Measurements from ENCODE around the gene CACUL1. TPM values are rescaled to one million over a fixed set of nuclear protein-coding genes. Genes with fewer than 3 reads are reported as not detected.
"Not testable (repeated sequence)": the region's sequence is repeated elsewhere in the genome, so short reads cannot be mapped to it uniquely, and the experiment has no call there.

The CACUL1 gene
- total RNA-seq, 1 donor from 2014 or later: 17.7 TPM

DNA sequence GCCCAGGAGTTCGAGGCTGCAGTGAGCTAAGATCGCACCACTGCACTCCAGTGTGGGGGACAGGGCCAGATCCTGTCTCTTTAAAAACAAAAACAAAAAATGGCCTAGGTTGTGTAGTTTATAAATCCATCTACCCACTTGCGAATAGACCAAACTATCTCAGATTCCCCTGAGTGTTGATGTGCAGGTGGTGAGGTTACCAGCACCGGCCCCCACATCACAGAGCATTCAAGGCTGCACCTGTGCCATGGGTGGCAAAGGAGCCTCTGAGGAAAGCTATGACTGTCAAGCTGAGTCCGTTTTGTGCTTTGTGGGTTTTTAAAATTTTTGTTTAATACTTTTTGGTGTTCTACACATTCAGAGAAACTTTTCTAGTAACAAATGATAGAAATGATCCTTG lies 30.8 kb upstream of the CACUL1 start:
- no peak overlapping the region for H3K9ac ChIP-seq (ENCODE audit: low read depth in 1 of 3, low read length in 3 of 3)

DNA sequence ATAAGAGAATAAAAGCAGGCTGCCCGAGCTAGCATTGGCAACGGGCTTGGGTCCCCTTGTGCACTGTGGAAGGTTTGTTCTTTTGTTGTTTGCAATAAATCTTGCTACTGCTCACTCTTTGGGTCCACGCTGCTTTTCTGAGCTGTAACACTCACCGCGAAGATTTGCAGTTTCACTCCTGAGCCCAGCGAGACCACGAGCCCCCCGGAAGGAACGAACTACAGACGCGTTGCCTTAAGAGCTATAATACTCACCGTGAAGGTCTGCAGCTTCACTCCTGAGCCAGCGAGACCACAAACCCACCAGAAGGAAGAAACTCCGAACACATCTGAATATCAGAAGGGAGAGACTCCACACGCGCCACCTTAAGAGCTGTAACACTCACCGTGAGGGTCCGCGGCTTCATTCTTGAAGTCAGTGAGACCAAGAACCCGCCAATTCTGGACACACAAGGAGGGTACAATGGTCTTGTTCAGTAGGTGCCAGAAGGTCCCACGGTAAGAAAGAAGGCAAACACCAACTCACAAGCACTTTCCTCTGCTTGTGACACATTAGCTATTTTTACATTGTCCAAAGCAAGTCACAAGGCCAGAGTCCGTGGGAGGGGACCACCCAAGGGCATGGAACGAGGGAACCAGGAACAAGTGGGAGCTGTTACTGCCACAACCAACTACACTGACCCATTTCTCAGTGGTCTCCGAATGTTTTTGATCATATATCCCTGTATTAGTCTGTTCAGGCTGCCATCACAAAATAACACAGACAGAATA lies 29.2 kb upstream of the CACUL1 start:
- H3K27me3 ChIP-seq (ENCODE audit: control insufficient read depth in 3 of 3, insufficient read depth in 3 of 3, low read length in 3 of 3): no peaks in the 10 kb centered on the region
- no peaks in the 10 kb centered on the region for H3K9me3 ChIP-seq (ENCODE audit: control insufficient read depth in 3 of 3, low read length in 3 of 3)
- H3K27ac ChIP-seq (ENCODE audit: low read depth, low read length): no peak overlapping the region
- no peak overlapping the region for H3K9ac ChIP-seq (ENCODE audit: low read depth in 1 of 3, low read length in 3 of 3)
- H3K4me1 ChIP-seq (ENCODE audit: control insufficient read depth in 3 of 3, insufficient read depth in 3 of 3, low read length in 3 of 3): no peaks in the 10 kb centered on the region
- no peak overlapping the region for H3K4me3 ChIP-seq (ENCODE audit: low read length in 3 of 3)
- H3K36me3 ChIP-seq (ENCODE audit: control insufficient read depth in 3 of 3, insufficient read depth in 3 of 3, low read length in 3 of 3): no peaks in the 10 kb centered on the region

More for the DNA sequence above, 30.8 kb upstream of the CACUL1 start:
- Histone ChIP-seq H3K4me1 (ENCODE audit: control insufficient read depth in 3 of 3, insufficient read depth in 3 of 3, low read length in 3 of 3) (no peaks in the 10 kb centered on the region), H3K4me3 (ENCODE audit: low read length in 3 of 3) (no peak overlapping the region), H3K9me3 (ENCODE audit: control insufficient read depth in 3 of 3, low read length in 3 of 3) (no peaks in the 10 kb centered on the region), H3K36me3 (ENCODE audit: control insufficient read depth in 3 of 3, insufficient read depth in 3 of 3, low read length in 3 of 3) (no peaks in the 10 kb centered on the region), H3K27ac (ENCODE audit: low read depth, low read length) (no peak overlapping the region), H3K27me3 (ENCODE audit: control insufficient read depth in 3 of 3, insufficient read depth in 3 of 3, low read length in 3 of 3) (no peaks in the 10 kb centered on the region)

DNA sequence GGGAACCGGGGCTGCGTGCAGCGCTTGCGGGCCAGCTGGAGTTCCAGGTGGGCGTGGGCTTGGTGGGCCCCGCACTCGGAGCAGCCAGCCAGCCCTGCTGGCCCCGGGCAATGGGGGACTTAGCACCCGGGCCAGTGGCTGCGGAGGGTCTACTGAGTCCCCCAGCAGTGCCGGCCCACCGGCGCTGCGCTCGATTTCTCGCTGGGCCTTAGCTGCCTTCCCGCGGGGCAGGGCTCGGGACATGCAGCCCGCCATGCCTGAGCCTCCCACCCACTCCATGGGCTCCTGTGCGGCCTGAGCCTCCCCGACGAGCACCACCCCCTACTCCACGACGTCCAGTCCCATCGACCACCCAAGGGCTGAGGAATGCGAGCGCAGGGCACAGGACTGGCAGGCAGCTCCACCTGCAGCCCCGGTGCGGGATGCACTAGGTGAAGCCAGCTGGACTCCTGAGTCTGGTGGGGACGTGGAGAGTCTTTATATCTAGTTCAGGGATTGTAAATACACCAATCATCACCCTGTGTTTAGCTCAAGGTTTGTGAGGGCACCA lies 28.2 kb upstream of the CACUL1 start:
- H3K27ac ChIP-seq (ENCODE audit: low read depth, low read length); H3K36me3 ChIP-seq (ENCODE audit: control insufficient read depth in 3 of 3, insufficient read depth in 3 of 3, low read length in 3 of 3); H3K9ac ChIP-seq (ENCODE audit: low read depth in 1 of 3, low read length in 3 of 3); H3K4me1 ChIP-seq (ENCODE audit: control insufficient read depth in 3 of 3, insufficient read depth in 3 of 3, low read length in 3 of 3); H3K4me3 ChIP-seq (ENCODE audit: low read length in 3 of 3); H3K9me3 ChIP-seq (ENCODE audit: control insufficient read depth in 3 of 3, low read length in 3 of 3); H3K27me3 ChIP-seq (ENCODE audit: control insufficient read depth in 3 of 3, insufficient read depth in 3 of 3, low read length in 3 of 3): not testable (repeated sequence)

DNA sequence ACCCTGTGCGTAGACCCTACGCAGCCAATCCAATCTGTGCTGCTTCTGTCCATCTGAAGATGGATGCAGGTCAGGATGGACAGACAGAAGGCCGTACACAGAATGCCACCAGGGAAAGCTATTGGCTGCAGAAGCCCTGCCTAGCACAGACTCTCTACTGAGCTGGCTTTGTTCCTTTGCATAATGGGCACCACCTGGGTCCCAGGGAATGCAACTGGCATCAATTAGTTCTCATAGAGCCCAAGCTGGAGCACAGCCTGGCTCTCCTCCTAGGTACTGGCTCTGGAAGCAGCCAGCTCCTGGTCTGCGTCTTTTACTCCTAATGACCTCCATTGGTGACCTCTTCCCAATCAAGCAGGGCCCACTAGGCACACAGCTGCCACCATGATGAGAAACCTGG lies 26.8 kb upstream of the CACUL1 start:
- Histone ChIP-seq H3K9ac (ENCODE audit: low read depth in 1 of 3, low read length in 3 of 3) (no peak overlapping the region), H3K36me3 (ENCODE audit: control insufficient read depth in 3 of 3, insufficient read depth in 3 of 3, low read length in 3 of 3) (no peaks in the 10 kb centered on the region), H3K4me3 (ENCODE audit: low read length in 3 of 3) (no peak overlapping the region)

DNA sequence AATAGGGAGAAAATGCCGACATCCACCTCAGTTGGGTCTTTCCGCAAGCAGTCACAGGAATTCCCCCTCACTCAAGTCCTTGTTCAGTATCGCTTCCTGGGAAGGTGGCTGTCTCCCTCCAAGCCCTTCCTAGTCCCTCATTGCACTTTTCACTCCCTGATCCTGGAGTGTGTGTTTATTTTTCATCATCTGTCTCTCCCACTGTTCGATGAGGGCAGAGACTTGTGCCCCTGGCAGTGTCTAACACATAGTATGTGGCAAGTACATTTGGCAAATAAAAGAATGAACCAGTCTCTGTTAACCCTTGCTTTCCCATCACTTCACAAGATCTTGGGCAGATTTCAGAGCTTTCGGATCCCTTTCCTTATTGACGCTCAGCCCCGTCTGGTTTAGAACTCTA lies 24.0 kb upstream of the CACUL1 start:
- H3K27ac ChIP-seq (ENCODE audit: low read depth, low read length): no peak overlapping the region
- no peaks in the 10 kb centered on the region for H3K36me3 ChIP-seq (ENCODE audit: control insufficient read depth in 3 of 3, insufficient read depth in 3 of 3, low read length in 3 of 3)
- H3K4me1 ChIP-seq (ENCODE audit: control insufficient read depth in 3 of 3, insufficient read depth in 3 of 3, low read length in 3 of 3): no peaks in the 10 kb centered on the region
- no peaks in the 10 kb centered on the region for H3K9me3 ChIP-seq (ENCODE audit: control insufficient read depth in 3 of 3, low read length in 3 of 3)
- no peaks in the 10 kb centered on the region for H3K27me3 ChIP-seq (ENCODE audit: control insufficient read depth in 3 of 3, insufficient read depth in 3 of 3, low read length in 3 of 3)
- no peak overlapping the region for H3K9ac ChIP-seq (ENCODE audit: low read depth in 1 of 3, low read length in 3 of 3)
- no peak overlapping the region for H3K4me3 ChIP-seq (ENCODE audit: low read length in 3 of 3)

More for the DNA sequence above, 26.8 kb upstream of the CACUL1 start:
- no peaks in the 10 kb centered on the region for H3K4me1 ChIP-seq (ENCODE audit: control insufficient read depth in 3 of 3, insufficient read depth in 3 of 3, low read length in 3 of 3)
- no peak overlapping the region for H3K27ac ChIP-seq (ENCODE audit: low read depth, low read length)
- H3K9me3 ChIP-seq (ENCODE audit: control insufficient read depth in 3 of 3, low read length in 3 of 3): no peaks in the 10 kb centered on the region
- no peaks in the 10 kb centered on the region for H3K27me3 ChIP-seq (ENCODE audit: control insufficient read depth in 3 of 3, insufficient read depth in 3 of 3, low read length in 3 of 3)

DNA sequence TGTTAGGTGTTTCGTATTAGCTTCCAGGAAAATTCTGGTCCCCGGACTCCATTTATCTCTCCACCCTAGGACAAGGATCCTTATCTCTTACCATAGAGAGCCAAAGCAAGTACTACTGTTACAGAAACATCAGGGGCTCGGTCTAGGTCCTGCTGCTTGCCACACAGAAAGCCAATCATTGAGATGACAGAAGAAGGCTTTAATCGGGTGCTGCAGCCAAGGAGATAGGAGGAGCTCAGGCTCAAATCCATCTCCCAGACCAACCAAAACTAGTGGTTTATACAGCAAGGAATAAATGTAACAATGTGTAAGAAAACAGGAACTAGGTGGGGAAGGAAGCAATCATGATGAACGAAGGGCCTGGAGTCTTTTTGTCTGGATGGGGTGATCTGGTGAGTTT lies 22.2 kb upstream of the CACUL1 start:
- H3K4me3 ChIP-seq (ENCODE audit: low read length in 3 of 3): no peak overlapping the region
- no peaks in the 10 kb centered on the region for H3K36me3 ChIP-seq (ENCODE audit: control insufficient read depth in 3 of 3, insufficient read depth in 3 of 3, low read length in 3 of 3)
- no peaks in the 10 kb centered on the region for H3K4me1 ChIP-seq (ENCODE audit: control insufficient read depth in 3 of 3, insufficient read depth in 3 of 3, low read length in 3 of 3)
- H3K9me3 ChIP-seq (ENCODE audit: control insufficient read depth in 3 of 3, low read length in 3 of 3): no peaks in the 10 kb centered on the region
- no peaks in the 10 kb centered on the region for H3K27me3 ChIP-seq (ENCODE audit: control insufficient read depth in 3 of 3, insufficient read depth in 3 of 3, low read length in 3 of 3)
- H3K27ac ChIP-seq (ENCODE audit: low read depth, low read length): no peak overlapping the region
- no peak overlapping the region for H3K9ac ChIP-seq (ENCODE audit: low read depth in 1 of 3, low read length in 3 of 3)

DNA sequence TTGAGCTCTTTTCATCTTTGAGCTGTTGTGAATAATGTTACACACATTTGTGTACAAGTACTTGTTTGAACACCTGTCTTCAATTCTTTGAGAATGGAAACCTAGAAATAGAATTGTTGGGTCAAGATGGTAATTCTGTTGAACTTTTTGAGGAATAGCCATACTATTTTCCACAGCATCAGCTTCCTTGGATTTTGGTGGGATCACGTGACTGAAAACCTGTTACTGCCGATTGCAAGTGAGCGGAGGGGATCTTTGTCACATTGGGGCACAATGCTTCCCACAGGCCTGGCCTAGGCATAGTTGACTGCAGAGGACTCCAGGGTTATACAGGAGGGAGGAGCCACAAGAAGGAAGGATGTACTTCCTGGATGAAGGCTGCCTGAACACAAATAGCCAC lies 21.3 kb upstream of the CACUL1 start:
- no peak overlapping the region for H3K9ac ChIP-seq (ENCODE audit: low read depth in 1 of 3, low read length in 3 of 3)
- H3K4me1 ChIP-seq (ENCODE audit: control insufficient read depth in 3 of 3, insufficient read depth in 3 of 3, low read length in 3 of 3): no peaks in the 10 kb centered on the region
- no peaks in the 10 kb centered on the region for H3K27me3 ChIP-seq (ENCODE audit: control insufficient read depth in 3 of 3, insufficient read depth in 3 of 3, low read length in 3 of 3)
- no peaks in the 10 kb centered on the region for H3K36me3 ChIP-seq (ENCODE audit: control insufficient read depth in 3 of 3, insufficient read depth in 3 of 3, low read length in 3 of 3)
- H3K4me3 ChIP-seq (ENCODE audit: low read length in 3 of 3): no peak overlapping the region
- H3K9me3 ChIP-seq (ENCODE audit: control insufficient read depth in 3 of 3, low read length in 3 of 3): no peaks in the 10 kb centered on the region
- H3K27ac ChIP-seq (ENCODE audit: low read depth, low read length): no peak overlapping the region

DNA sequence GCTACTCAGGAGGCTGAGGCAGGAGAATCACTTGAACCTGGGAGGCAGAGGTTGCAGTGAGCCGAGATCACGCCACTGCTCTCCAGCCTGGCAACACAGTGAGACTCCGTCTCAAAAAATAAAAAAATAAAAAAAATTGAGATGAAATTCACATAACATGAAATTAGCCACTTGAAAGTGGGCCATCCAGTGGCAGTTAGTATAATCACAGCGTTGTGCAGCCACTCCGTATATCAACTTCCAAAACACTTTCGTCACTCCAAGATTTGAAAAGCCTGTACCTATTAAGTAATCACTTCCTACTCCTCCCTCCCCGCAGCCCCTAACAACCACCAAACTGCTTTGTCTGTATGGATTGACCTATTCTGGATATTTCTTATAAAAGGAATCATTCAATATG lies 20.7 kb upstream of the CACUL1 start:
- Histone ChIP-seq H3K9me3 (ENCODE audit: control insufficient read depth in 3 of 3, low read length in 3 of 3) (no peaks in the 10 kb centered on the region), H3K36me3 (ENCODE audit: control insufficient read depth in 3 of 3, insufficient read depth in 3 of 3, low read length in 3 of 3) (no peaks in the 10 kb centered on the region), H3K4me1 (ENCODE audit: control insufficient read depth in 3 of 3, insufficient read depth in 3 of 3, low read length in 3 of 3) (no peaks in the 10 kb centered on the region), H3K4me3 (ENCODE audit: low read length in 3 of 3) (no peak overlapping the region), H3K27me3 (ENCODE audit: control insufficient read depth in 3 of 3, insufficient read depth in 3 of 3, low read length in 3 of 3) (no peaks in the 10 kb centered on the region), H3K27ac (ENCODE audit: low read depth, low read length) (no peak overlapping the region), H3K9ac (ENCODE audit: low read depth in 1 of 3, low read length in 3 of 3) (no peak overlapping the region)

DNA sequence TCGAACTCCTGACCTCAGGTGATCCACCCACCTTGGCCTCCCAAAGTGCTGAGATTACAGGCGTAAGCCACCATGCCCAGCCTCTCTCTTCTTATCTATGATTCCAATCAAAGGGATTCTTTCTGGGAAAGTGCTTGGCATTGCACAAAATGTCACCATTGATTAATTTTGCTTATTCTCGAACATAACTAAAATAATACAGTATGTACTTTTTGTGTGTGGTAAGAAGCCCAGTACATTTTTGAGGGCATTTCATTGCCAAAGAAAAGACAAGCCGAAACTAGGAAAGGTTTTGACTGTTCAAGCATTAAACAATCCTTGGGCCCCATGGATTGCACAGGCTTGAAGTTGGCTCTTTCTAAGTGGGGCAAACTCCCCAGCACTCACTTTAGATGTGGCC lies 18.3 kb upstream of the CACUL1 start:
- H3K36me3 ChIP-seq (ENCODE audit: control insufficient read depth in 3 of 3, insufficient read depth in 3 of 3, low read length in 3 of 3): no peaks in the 10 kb centered on the region

DNA sequence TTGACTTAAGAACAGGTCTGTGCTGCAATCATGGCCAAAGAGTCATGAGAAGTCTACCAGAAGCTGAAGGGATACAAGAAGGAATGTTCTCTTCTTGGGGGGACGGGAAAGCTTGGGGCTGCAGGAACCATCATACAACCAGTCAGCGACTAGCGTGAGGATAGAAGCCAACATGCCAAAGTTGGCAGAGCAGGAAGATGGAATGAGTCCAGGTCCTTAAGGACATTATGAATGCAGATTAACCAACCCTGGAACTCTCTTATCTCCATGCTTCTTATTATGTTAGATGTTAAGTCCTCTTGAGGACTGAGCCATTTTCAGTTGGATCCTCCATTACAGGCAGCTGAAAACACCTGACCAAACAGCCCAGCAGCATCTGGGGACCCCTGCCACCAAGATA lies 17.2 kb upstream of the CACUL1 start:
- no peaks in the 10 kb centered on the region for H3K36me3 ChIP-seq (ENCODE audit: control insufficient read depth in 3 of 3, insufficient read depth in 3 of 3, low read length in 3 of 3)
- H3K9ac ChIP-seq (ENCODE audit: low read depth in 1 of 3, low read length in 3 of 3): no peak overlapping the region
- no peak overlapping the region for H3K4me3 ChIP-seq (ENCODE audit: low read length in 3 of 3)
- no peaks in the 10 kb centered on the region for H3K27me3 ChIP-seq (ENCODE audit: control insufficient read depth in 3 of 3, insufficient read depth in 3 of 3, low read length in 3 of 3)
- H3K4me1 ChIP-seq (ENCODE audit: control insufficient read depth in 3 of 3, insufficient read depth in 3 of 3, low read length in 3 of 3): no peaks in the 10 kb centered on the region
- no peak overlapping the region for H3K27ac ChIP-seq (ENCODE audit: low read depth, low read length)
- H3K9me3 ChIP-seq (ENCODE audit: control insufficient read depth in 3 of 3, low read length in 3 of 3): no peaks in the 10 kb centered on the region

More for the DNA sequence above, 18.3 kb upstream of the CACUL1 start:
- Histone ChIP-seq H3K4me1 (ENCODE audit: control insufficient read depth in 3 of 3, insufficient read depth in 3 of 3, low read length in 3 of 3) (no peaks in the 10 kb centered on the region), H3K27me3 (ENCODE audit: control insufficient read depth in 3 of 3, insufficient read depth in 3 of 3, low read length in 3 of 3) (no peaks in the 10 kb centered on the region), H3K27ac (ENCODE audit: low read depth, low read length) (no peak overlapping the region), H3K4me3 (ENCODE audit: low read length in 3 of 3) (no peak overlapping the region), H3K9ac (ENCODE audit: low read depth in 1 of 3, low read length in 3 of 3) (no peak overlapping the region), H3K9me3 (ENCODE audit: control insufficient read depth in 3 of 3, low read length in 3 of 3) (no peaks in the 10 kb centered on the region)

Data from skeletal muscle tissue (tissue), 4 donors.